Stimulated activated CD4-positive, alpha-beta T cell treated with anti-CD3 and anti-CD28 coated beads, TNF-alpha, amount 100 ng/mL, for 48 hours (primary cell): Measurements from ENCODE around the gene LMF1.

ENCODE experiments used
- DNase-seq, 3 donors: peaks; one replicate each; pipeline ENCODE4 v3.0.0-alpha.2; 2020; ENCODE audit warnings: low read depth in 3 of 3

LMF1 gene

GRCh38 chr16:813916-814412, 156.8 kb downstream of the LMF1 start:
- DNase-seq = no peak

GRCh38 chr16:813204-813915, 157.4 kb downstream of the LMF1 start:
- peak in 2 of 3 donors; percentile 39 to 48 for DNase-seq

GRCh38 chr16:808085-808386, 162.7 kb downstream of the LMF1 start:
- no peak for DNase-seq

GRCh38 chr16:807347-808084, 163.3 kb downstream of the LMF1 start:
- DNase-seq = peak; percentile 72 to 88 (median 76)

GRCh38 chr16:805474-805873, 165.3 kb downstream of the LMF1 start:
- no peak for DNase-seq

- no peak for DNase-seq
Observed at GRCh38 chr16:804193-805048, 166.4 kb downstream of the LMF1 start.

- no peak for DNase-seq
Observed at GRCh38 chr16:803754-804080, 167.1 kb downstream of the LMF1 start.
